ENCODE measurements around the gene PTBP2.

Gene PTBP2

DNA sequence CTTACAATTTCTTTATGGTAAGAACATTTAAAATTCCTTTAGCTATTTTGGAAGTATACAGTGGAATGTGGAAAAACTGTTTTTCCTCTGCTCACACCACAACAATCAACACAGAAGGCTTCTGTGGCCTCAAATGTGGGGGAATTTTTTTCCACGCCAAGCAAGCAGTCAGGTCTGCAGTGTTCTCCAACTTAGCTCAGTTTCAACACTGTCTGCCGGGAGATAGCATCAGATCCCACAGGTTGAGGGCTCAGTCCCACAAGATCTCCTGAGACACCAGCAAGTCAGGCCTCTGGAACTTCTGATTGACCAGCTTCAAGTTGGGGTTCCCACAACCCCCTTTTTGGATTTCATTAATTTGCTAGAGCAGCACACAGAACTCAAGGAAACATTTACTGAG, 50.3 kb downstream of the PTBP2 start:
- no peaks in the 10 kb centered on the region for H3K27me3 ChIP-seq (ENCODE audit: insufficient read depth, low read depth, severe bottlenecking)
- no peaks in the 10 kb centered on the region for H3K9me3 ChIP-seq (ENCODE audit: severe bottlenecking)
- DNase-seq, result no peak
- peaks cover 42% of the 10 kb centered on the region for H3K36me3 ChIP-seq
- TF ChIP-seq, protein P1, sequence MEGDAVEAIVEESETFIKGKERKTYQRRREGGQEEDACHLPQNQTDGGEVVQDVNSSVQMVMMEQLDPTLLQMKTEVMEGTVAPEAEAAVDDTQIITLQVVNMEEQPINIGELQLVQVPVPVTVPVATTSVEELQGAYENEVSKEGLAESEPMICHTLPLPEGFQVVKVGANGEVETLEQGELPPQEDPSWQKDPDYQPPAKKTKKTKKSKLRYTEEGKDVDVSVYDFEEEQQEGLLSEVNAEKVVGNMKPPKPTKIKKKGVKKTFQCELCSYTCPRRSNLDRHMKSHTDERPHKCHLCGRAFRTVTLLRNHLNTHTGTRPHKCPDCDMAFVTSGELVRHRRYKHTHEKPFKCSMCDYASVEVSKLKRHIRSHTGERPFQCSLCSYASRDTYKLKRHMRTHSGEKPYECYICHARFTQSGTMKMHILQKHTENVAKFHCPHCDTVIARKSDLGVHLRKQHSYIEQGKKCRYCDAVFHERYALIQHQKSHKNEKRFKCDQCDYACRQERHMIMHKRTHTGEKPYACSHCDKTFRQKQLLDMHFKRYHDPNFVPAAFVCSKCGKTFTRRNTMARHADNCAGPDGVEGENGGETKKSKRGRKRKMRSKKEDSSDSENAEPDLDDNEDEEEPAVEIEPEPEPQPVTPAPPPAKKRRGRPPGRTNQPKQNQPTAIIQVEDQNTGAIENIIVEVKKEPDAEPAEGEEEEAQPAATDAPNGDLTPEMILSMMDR (IDR thresholded peaks at IDR 0.05; ENCODE audit: low read depth, low read length), result no peak
- H3K27ac ChIP-seq, result no peak overlapping the region
- no peak overlapping the region for H3K4me3 ChIP-seq (ENCODE audit: low read depth, low read length)

DNA sequence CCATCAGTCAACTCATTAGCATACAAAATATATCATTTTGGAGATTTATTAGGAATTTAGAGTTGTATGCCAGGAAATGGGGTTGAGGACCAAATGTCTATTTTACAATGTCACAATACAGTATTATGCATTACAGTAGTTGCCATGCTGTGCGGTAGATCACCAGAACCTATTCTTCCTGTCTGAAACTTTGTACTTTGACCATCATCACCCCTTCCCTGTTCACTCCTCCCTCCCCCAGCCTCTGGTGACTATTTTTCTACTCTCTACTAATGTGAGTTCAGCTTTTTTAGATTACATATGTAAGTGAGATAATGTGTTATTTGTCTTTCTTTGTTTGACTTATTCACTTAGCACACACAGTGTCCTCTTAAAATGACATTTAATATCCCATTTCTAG, 50.8 kb downstream of the PTBP2 start:
- no peaks in the 10 kb centered on the region for H3K9me3 ChIP-seq (ENCODE audit: severe bottlenecking)
- TF ChIP-seq, protein P1 (IDR thresholded peaks at IDR 0.05; ENCODE audit: low read depth, low read length), result no peak
- H3K4me3 ChIP-seq (ENCODE audit: low read depth, low read length), result no peak overlapping the region
- no peak for DNase-seq
- H3K27me3 ChIP-seq (ENCODE audit: insufficient read depth, low read depth, severe bottlenecking), result no peaks in the 10 kb centered on the region
- peaks cover 42% of the 10 kb centered on the region for H3K36me3 ChIP-seq
- H3K27ac ChIP-seq, result no peak overlapping the region

DNA sequence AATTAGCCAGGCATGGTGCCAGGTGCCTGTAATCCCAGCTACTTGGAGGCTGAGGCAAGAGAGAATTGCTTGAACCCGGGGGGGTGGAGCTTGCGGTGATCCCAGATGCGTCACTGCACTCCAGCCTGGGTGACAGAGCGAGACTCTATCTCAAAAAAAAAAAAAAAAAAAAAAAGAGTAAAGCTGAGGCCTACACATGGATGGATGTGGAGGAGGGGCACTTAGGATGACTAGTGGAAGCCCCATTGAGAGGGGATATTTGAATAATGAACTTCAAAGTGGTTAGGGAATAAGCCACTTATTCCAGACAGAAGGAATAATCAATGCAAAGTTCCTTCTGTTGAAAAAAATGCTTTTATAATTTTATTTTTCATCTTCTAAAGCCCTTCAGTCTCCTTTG, 51.4 kb downstream of the PTBP2 start:
- H3K27me3 ChIP-seq (ENCODE audit: insufficient read depth, low read depth, severe bottlenecking), result no peaks in the 10 kb centered on the region

DNA sequence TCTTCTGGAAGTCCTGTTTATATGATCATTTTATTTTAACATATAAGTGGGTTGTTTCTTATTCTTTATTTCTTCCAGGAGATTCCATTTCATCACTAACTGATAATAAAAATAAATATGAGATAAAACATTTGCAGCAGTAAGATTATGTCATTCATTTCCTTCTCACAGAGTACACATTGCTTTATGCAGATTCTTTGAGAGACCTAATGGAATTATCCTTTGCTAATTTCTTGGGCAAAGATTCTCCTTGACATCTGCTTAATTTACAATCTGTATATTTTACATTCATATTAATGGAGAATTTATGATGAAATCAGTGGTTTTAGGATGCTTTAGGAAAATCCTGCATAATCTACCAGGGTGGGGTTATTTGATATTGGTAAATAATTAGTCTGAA, 60.6 kb downstream of the PTBP2 start:
- no peak overlapping the region for H3K27ac ChIP-seq
- H3K9me3 ChIP-seq (ENCODE audit: severe bottlenecking), result no peaks in the 10 kb centered on the region
- no peak for DNase-seq
- TF ChIP-seq, protein P1 (IDR thresholded peaks at IDR 0.05; ENCODE audit: low read depth, low read length), result no peak
- H3K36me3 ChIP-seq, result peaks cover 89% of the 10 kb centered on the region
- H3K27me3 ChIP-seq (ENCODE audit: insufficient read depth, low read depth, severe bottlenecking), result no peaks in the 10 kb centered on the region
- H3K4me3 ChIP-seq (ENCODE audit: low read depth, low read length), result no peak overlapping the region

More for the DNA sequence above, 51.4 kb downstream of the PTBP2 start:
- Histone ChIP-seq H3K36me3 (peaks cover 46% of the 10 kb centered on the region), H3K4me3 (ENCODE audit: low read depth, low read length) (no peak overlapping the region), H3K27ac (no peak overlapping the region), H3K9me3 (ENCODE audit: severe bottlenecking) (no peaks in the 10 kb centered on the region)
- TF ChIP-seq, protein P1 (IDR thresholded peaks at IDR 0.05; ENCODE audit: low read depth, low read length), result no peak
- DNase-seq, result no peak

DNA sequence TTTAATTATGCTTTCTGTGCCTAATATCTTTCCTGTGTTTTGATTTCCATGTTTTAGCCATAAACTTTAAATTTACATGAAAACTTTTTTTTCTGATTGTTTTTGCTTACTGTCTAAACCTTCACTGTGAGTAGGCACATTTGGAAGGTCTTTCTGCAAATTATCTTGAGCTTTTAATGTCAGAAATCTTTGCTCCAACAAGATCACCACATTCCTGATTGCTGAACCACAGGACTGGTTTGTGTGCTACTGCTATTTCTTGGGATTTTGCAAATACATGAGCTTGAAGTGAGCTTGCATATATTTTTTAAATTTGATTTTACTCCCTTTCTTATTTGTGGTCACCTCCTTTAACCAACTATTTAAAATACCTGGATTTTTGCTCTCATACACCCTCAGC, 61.3 kb downstream of the PTBP2 start:
- TF ChIP-seq, protein P1 (IDR thresholded peaks at IDR 0.05; ENCODE audit: low read depth, low read length), result no peak
- DNase-seq, result no peak
- H3K9me3 ChIP-seq (ENCODE audit: severe bottlenecking), result no peaks in the 10 kb centered on the region
- no peak overlapping the region for H3K4me3 ChIP-seq (ENCODE audit: low read depth, low read length)
- no peaks in the 10 kb centered on the region for H3K27me3 ChIP-seq (ENCODE audit: insufficient read depth, low read depth, severe bottlenecking)
- H3K36me3 ChIP-seq, result peaks cover 89% of the 10 kb centered on the region
- no peak overlapping the region for H3K27ac ChIP-seq

DNA sequence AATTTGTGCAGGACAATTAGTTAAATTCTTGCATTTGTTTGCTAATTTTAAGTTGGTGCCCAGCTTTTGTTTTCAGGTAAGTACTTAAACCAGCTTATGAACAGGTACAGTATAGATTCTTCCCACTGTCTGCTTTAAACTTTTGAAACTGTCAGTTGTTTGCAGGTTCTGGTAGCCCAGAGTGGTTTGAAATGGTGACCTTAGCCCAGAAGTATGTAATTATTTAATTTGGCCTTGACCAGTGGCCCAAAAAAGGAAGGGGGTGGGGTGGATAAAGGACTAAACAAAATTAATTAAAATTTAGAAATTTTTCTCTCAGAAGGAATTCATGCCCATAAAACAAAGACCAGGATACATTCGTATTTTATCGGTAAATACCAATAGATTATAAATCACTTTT, 69.0 kb downstream of the PTBP2 start:
- H3K36me3 ChIP-seq, result peaks cover 68% of the 10 kb centered on the region
- TF ChIP-seq, protein P1 (IDR thresholded peaks at IDR 0.05; ENCODE audit: low read depth, low read length), result no peak

More for the DNA sequence above, 69.0 kb downstream of the PTBP2 start:
- no peak overlapping the region for H3K4me3 ChIP-seq (ENCODE audit: low read depth, low read length)
- no peak overlapping the region for H3K27ac ChIP-seq
- no peak for DNase-seq
- H3K9me3 ChIP-seq (ENCODE audit: severe bottlenecking), result no peaks in the 10 kb centered on the region
- no peaks in the 10 kb centered on the region for H3K27me3 ChIP-seq (ENCODE audit: insufficient read depth, low read depth, severe bottlenecking)
